Measurements from ENCODE around the gene PDE6G.

PDE6G gene

DNA sequence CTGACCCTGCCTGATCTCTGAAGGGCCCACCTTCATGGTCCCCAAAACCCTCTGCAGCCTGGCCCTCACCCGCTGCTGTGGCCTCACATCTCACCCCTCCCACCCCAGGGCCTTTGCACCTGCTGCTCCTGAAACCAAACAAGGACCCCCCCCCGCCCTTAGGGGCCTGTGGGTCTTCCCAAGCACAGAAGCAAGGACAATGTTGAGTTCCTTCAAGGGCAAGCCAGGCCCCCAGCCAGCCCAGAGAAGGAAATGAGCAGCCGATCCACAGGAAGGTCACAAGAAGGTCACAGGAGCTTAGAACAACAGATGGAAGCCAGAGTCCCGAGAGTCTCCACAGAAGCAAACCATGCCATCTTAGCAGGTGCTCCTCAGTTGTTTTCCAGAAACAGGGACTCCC is 493 bp upstream of the PDE6G start:
- no peak for DNase-seq

DNA sequence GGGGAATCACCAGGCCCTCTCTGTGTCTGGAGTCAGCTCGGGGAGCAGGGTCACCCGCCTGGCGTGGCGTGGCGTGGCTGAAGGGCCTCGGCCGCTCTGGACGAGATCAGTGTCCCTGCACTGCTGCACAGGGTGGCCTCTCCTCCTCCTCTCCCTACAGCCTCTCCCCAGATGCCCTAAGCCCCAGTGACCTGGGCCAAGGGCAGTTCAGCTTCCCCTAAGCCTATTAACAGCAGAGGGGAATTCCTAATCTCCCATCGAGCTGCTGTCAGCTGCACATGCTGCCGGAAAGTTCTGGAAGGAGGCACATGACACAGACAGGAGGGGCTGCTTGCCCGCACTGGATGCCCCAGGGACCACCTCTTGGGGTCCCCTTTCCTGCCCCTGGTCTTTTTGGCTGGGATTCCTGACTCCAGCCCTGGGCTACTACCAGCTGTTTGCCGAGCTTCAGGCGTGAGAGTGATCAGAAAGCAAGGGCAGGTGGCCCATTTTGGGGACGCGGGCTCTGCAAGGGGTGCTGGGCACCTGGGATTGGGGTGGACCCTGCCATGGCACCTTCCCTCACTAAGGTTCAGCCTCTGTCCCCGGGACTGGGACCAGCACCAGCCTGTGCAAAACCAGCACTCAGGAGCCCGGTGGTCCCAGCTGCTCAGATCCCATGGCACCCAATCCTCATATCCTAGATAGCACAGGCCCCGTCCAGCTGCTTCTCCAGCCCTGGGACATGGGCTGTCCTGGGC is 794 bp downstream of the PDE6G start:
- DNase-seq: no peak

DNA sequence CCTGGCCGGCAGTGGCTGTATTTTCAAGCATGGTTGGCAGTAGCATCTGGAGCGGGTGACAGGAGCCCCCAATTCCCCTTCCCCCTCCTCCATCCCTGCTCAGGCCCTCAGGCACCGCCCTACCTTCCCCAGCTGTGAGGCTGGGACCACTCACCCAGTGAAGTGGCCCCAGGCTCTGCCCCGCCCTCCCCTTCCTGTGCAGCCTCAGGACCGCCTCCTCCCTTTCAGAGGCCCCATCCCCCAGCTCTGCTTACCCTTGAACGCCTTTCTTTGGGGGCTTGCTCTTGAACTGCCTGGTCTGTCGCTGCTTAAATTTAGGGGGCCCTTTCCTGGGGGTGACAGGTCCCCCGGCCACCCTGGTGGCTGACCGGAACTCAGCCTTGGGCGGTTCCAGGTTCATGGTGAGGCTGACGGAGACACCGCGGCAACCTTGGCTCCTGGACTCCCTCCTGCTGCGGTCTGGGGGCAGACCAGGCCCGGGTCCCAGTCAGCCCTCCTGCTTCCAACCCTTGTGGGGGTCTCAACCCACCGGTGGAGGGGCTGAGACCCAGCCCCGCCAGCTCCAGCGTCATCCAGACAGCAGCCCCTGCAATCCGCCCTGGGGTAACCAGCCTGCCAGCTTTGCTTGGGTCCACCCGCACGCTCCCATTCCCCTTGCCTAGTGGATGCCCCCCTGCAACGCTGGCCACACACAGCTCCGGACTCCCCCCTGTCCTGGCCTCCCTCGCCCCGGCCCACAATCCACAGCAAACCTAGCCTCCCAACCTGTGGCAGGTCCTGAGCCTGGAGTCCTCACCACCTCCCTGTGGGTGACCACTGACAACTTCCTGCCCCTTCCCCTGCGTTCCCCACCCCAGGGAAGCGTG is 3.2 kb downstream of the PDE6G start:
- DNase-seq: no peak

DNA sequence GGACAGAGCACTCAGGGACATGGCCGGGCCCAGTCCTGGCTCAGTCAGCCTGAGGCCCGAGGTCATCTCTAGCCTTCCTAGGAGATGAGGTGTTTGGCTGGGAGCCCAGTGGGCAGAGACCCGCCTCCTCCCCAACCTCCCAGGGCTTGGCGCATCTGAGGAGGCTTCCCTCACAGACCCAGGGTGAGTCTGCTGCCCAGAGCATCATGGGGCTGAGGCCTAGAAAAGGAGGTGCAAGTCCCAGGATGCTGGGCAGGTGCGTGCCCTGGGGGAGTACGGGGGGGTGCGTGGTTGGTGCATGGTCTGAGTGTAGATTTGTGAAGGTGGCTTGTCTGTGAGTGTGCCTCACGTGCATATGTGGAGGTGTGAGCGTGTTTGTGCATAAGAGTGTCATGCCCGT is 4.7 kb downstream of the PDE6G start:
- no peak for DNase-seq

DNA sequence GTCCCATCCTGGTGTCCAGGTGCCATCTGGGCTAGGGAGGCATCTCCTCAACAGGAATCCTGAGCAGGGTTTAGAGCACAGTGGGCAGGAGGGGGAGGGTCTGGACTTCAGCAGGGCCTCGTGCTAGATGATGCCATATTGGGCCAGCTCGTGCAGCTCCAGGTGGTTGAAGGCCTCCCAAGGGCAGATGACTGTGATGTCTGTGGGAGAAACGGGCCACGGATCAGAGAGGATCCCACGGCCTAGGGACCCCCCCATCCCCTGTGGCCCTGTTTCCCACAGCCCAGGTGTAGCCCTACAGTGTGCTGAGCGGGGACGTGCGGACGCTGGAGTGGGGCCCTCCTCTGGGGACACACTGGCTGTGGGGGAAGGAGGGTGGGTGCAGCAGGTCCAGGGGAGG is 5.4 kb downstream of the PDE6G start:
- DNase-seq: no peak

DNA sequence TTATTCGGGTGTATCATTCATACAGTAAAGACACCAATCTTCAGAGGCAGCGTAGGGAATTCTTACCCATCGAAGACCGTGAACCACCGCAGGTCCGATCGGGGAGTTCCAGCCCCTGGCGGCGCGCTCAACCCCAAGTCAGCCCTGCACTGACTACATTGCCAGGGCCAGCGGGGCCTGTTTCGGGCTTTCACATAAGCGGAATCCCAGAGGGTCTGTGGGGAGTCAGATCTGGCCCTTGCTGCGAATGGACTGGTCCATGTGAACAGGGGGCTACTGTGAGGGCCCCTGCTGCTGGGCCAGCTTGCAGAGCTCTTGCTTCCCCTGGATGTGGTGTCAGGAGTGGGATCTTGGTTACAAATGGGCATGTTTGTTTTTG is 7.6 kb downstream of the PDE6G start:
- no peak for DNase-seq

DNA sequence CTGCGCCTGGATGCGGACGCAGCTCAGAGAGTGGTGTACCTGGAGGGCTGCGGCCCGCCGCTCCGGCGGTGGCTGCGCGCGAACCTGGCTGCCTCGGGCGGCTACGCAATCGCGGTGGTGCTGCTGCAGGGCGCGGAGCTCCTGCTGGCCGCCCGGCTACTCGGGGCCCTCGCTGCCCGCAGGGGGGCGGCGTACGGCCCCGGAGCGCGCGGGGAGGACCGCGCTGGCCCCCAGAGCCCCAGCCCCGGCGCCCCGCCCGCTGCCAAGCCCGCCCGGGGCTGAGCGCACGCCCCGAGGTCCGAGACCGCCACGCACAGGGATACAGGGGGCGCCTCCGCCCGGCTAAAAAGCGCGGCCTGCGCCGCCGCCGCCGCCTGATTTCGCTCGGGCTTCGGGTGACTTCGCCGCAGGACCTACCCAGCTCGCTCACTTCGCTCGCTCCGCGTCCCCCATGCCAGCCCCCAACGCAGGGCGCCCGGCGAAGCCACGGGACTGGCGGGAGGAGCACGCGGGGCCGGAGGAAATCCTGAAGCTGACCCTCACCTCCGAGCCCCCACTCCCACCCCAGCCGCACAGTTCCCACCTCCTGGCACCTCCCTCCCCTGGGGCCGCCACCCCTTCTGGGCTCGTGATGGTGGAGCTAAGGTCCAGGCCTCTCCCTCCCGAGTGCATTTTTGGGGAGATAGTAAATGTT is 8.2 kb downstream of the PDE6G start:
- DNase-seq: no peak

DNA sequence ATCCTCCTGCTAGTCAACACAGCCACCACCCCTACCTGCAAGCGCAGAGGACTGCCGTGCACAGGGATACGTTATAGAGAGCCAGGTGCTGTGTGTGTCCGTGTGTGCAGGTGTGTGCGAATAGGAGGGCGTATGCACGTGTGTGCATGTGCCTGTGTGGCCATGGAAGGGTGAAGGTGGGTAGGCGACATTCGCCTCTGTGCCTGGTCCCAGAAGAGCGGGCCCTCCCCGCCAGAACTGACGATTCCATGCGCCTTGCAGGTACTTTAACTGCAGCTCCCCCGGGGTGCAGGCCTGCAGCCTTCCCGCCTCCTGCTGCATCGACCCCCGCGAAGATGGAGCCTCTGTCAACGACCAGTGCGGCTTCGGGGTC is 8.7 kb downstream of the PDE6G start:
- no peak for DNase-seq

DNA sequence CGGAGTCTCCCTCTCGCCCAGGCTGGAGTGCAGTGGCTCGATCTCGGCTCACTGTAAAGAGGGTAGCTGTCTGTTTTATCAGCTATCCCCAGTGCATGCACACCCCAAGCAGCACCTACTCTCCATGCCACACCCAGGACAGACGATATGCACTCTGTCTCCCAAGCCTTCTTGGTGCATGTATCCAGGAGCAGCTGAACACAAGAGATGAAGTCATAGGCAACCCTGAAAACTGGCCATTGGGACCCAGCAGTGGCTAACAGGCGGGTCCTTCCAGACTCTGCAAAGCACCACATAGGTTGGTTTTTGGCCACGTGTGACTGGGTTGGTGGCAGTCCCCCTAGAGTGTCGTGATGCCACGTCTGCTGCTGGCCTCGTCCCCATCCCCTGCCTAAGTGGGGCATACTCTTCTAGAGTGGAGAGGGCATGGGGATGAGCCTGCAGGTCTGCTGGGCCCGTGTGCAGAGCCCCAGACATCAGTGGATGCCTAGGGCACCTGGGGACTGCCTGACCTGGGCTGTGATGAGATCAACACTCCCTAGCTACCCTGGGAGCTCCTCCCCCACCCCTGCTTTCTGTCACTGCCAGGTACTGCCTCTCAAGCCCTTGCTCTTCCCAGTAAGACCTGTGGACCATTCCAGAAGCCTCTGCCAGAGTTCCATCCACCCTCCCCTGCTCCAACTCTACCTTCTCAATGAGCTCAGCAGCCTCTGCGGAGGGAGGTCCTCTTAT is 9.3 kb downstream of the PDE6G start:
- no peak for DNase-seq

DNA sequence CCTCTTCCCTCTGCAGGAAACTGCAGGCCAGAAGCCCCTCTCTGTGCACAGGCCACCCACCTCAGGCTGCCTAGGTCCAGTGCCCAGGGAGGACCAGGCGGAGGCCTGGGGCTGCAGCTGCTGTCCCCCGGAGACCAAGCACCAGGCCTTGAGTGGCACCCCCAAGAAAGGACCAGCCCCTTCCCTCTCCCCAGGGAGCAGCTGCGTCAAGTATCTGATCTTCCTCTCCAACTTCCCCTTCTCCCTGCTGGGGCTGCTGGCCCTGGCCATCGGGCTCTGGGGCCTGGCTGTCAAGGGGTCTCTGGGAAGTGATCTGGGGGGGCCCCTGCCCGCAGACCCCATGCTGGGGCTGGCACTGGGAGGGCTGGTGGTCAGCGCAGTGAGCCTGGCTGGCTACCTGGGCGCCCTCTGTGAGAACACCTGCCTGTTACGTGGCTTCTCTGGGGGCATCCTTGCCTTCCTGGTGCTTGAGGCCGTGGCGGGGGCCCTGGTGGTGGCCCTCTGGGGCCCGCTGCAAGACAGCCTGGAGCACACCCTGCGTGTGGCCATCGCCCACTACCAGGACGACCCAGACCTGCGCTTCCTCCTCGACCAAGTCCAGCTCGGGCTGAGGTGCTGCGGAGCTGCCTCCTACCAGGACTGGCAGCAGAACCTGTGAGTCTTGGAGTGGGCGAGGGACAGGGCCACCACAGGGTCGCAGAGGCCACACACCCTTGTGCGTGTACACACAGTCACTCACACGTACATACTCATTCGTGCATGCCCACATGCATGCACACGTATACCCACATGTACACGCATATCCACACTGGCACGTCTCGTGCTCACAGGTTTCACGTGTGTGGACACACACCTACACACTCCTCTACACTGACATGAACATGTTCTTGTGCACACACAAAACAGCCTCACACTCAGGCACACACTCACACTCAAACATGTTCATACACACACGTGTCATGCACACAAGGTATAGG is 11.1 kb downstream of the PDE6G start:
- no peak for DNase-seq

DNA sequence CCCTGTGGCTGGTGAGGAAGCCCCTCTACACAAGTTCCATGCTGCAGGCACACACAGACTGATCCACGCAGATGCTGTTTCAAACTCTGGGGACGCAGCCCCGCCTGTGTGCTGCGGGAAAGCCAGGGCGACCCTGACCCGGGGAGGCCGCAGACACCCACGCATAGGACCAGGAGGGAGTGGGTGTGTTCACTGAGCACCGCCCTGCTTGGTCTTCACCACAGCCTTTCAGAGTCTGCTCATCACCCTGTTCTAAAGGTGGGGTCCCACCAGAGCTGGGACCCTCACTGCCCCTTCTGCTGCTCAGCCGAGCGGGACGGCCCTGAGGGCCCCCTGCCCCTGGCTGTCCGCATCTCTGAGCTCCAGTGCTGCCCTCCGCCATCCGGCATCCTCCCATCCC is 11.8 kb downstream of the PDE6G start:
- DNase-seq: no peak

DNA sequence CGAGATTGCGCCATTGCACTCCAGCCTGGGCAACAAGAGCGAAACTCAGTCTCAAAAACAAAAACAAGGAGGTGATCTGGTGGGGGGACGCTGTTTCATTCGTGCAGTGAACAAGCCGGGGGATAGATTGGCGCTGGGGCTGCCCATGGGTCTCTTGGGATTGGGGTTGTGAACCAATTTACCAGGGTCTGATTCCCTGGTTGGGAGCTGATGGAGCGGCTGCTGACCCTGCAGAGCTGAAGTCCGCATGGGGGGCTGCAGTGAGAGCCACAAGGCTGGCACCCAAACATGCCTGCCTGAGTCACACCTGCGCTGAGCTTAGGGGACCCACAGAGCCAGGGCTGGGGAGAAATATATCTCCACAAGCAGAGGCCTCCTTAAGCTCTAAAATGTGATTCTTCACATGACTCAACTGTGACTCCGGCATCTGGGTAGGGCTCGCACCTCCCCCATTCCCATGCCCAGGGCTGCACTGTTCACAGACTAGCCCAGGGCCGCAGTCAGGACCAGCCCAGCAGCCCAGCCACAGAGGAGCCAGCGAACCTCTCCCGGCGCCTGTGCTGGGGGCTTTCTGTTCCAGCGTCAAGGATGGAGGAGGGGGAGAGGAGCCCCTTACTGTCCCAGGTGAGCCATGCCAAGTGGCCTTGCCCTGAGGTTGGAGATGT is 14.4 kb downstream of the PDE6G start:
- no peak for DNase-seq

DNA sequence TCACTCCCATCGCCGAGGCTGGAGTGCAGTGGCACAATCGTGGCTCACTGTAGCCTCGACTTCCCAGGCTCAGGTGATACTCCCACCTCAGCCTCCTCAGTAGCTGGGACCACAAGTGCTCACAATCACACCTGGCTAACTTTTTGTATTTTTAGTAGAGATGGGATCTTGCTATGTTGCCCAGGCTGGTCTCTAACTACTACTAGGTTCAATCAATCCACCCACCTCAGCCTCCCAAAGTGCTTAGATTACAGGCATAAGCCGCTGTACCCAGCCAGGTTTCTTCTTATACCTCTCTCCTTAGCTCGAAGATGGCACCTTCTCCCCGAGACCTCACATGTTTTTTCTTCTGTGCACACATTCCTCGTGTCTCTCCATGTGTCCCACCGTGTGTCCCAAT is 16.3 kb downstream of the PDE6G start:
- DNase-seq: no peak

DNA sequence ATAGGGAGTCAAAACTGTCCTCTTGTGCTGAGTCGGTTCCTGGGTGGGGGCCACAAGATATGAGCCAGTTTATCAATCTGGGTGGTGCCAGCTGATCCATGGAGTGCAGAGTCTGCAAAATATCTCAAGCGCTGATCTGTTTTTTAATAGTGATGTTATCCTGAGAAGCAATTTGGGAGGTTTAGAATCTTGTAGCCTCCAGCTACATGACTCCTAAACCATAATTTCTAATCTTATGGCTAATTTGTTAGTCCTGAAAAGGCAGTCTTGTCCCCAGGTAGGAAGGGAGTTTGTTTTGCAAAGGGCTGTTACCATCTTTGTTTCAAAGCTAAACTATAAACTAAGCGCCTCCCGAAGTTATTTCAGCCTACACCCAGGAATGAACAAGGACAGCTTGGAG is 17.7 kb downstream of the PDE6G start:
- no peak for DNase-seq

DNA sequence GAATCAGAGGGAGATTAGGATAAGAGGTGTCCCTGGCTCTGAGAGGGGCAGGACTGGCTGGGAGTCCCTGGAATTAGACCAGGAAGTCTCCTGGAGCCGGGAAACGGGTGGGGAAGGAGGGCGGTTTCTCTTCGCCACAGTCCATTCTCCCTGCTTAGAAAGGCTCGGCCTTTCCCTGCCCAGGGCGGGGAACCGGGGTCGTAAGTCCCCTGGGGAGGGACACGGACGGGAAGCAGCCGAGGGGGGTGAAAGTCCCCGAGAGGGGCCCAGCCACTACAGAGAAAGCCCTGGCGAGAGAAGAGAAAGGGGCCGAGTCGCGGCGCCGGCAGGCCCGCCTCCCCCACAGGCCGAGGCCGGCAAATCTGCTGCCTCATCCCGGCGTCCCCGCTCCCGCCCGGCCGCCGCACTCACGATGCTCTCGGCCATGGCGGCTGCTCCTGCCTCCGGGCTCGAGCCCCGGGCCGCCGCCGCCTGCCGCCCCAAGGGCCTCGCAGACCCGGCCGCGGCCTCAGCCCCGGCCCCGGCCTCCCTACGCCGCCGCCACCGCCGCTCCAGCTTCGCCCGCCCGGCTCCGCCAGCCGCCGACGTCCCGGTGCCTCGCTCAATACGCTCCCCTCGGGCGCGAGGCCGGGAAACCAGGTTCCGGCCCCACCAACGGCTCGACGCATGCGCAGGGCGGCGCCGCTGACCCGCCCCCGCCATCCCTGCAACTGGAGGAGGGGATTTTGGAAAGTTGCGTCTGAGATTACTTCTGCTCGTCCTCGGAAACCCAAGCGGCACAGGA is 19.6 kb downstream of the PDE6G start, which contains the start of the genes NPLOC4 and TSPAN10:
NPLOC4 (minus strand) TSS at position 608 of the 784 bp plus-strand sequence; CDS start at position 426, 182 bp downstream.
TSPAN10 (plus strand) TSS at position 692 of the 784 bp plus-strand sequence. CDS start 5,217 bp downstream, outside the sequence.
- DNase-seq: peak; percentile 88

DNA sequence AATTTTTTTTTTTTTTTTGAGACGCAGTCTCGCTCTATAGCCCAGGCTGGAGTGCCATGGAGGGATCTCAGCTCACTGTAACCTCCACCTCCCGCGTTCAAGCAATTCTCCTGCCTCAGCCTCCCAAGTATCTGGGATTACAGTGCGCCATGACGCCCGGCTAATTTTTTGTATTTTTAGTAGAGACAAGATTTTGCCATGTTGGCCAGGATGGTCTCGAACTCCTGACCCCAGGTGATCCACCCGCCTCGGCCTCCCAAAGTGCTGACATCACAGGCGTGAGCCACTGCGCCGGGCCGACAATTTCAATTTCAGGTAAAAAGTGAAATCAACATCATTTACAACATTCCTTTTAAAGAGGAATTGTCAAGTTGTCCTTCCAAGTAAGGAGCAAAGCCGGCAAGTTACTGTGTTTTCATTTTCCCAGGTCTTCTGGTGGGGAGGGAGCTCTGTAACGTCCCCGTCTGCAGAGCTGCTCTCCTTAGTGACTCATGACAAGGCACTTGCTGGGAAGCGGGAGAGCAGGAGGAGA is 20.3 kb downstream of the PDE6G start:
- no peak for DNase-seq

DNA sequence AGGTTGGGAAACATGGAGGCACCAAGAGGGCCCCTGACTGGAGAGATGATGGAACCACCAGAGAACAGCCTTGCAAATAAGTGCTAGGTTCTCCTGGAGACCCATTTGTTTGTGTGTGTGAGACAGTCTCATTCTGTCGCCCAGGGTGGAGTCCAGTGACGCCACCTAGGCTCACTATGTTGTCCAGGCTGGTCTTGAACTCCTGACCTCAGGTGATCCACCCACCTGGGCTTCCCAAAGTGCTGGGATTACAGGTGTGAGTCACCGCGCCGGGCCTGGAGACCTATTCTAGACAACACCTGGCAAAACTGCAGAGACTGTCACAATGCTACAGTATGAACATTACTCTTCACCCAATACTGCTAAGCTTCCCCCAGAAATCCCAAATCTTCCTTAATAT is 20.9 kb downstream of the PDE6G start:
- no peak for DNase-seq

DNA sequence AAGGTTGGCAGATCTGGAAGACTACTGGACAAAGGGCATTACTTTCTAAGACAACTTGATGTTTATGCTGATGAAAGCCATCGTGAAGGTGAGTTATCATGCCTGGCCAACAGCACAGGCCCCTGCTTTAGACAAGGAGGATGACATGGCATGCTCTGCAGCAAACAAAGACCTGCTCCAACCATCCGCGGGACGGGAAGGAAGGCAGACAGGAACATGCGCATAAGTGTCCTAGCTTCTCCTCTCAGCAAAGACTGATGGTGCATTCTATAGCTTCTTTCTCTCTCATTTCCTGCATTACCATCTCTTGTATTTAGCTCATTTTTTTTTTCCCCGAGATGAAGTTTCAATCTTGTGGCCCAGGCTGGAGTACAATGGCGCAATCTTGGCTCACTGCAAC is 24.9 kb downstream of the PDE6G start:
- DNase-seq: no peak

DNA sequence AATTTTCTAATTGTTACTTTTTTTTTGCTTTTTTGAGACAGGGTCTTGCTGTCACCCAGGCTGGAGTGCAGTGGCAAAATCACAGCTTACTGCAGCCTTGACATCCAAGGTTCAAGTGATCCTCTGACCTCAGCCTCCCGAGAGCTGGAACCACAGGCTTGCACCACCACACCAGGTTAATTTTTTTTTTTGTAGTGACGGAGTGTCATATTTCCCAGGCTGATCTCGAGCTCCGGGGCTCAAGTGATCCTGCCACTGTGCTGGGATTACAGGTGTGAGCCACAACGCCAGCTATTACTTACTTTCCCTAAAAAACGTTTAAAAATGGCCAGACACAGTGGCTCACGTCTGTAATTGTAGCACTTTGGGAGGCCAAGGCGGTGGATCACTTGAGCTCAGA is 26.1 kb downstream of the PDE6G start:
- no peak for DNase-seq
